ELR (cell line): ENCODE data around the gene MAP2.

Source experiments
- DNase-seq: peaks from one replicate; pipeline ENCODE4 v3.0.0-alpha.2; 2015; ENCODE audit warnings: low read depth

MAP2 gene

GRCh38 chr2:209423562-209424198 lies at the start of gene MAP2:
Gene MAP2, plus strand, starts transcription at chr2:209424047. Its CDS starts 229,124 bp downstream, at chr2:209653171.
- peak; percentile 82 for DNase-seq

- DNase-seq = no peak
These were observed 47.2 kb upstream of the MAP2 start for GRCh38 chr2:209376686-209377085.

GRCh38 chr2:209380293-209380692 lies 43.6 kb upstream of the MAP2 start:
- no peak for DNase-seq

GRCh38 chr2:209381091-209381490 lies 42.8 kb upstream of the MAP2 start:
- DNase-seq = no peak

- no peak for DNase-seq
These were observed 41.1 kb upstream of the MAP2 start for GRCh38 chr2:209382775-209383174.

- peak; percentile 79 for DNase-seq
These were observed 40.6 kb upstream of the MAP2 start for GRCh38 chr2:209383212-209383611.

GRCh38 chr2:209387389-209387788 lies 36.5 kb upstream of the MAP2 start:
- DNase-seq = no peak

GRCh38 chr2:209388446-209389037 lies 35.3 kb upstream of the MAP2 start:
- no peak for DNase-seq

GRCh38 chr2:209389171-209389618 lies 34.7 kb upstream of the MAP2 start:
- no peak for DNase-seq

GRCh38 chr2:209390839-209391238 lies 33.0 kb upstream of the MAP2 start:
- no peak for DNase-seq

GRCh38 chr2:209391776-209392401 lies 32.0 kb upstream of the MAP2 start:
- peak; percentile 33 for DNase-seq

GRCh38 chr2:209395229-209395628 lies 28.6 kb upstream of the MAP2 start:
- no peak for DNase-seq

- no peak for DNase-seq
These were observed 28.2 kb upstream of the MAP2 start for GRCh38 chr2:209395652-209396051.

GRCh38 chr2:209398463-209398862 lies 25.4 kb upstream of the MAP2 start:
- no peak for DNase-seq

- DNase-seq = no peak
These were observed 22.1 kb upstream of the MAP2 start for GRCh38 chr2:209401788-209402187.

GRCh38 chr2:209411296-209411695 lies 12.6 kb upstream of the MAP2 start:
- no peak for DNase-seq

GRCh38 chr2:209411718-209412117 lies 12.1 kb upstream of the MAP2 start:
- DNase-seq = peak; percentile 17

- DNase-seq = no peak
These were observed 10.4 kb upstream of the MAP2 start for GRCh38 chr2:209413311-209414014.

- DNase-seq = no peak
These were observed 6.9 kb upstream of the MAP2 start for GRCh38 chr2:209416913-209417312.

GRCh38 chr2:209422191-209422754 lies 1.6 kb upstream of the MAP2 start:
- no peak for DNase-seq

- no peak for DNase-seq
These were observed 403 bp downstream of the MAP2 start for GRCh38 chr2:209424199-209424701.

GRCh38 chr2:209424781-209425470 lies 1.1 kb downstream of the MAP2 start:
- peak; percentile 19 for DNase-seq
